Gastrocnemius medialis (tissue), 4 donors: Measurements from ENCODE around the gene MAML2. TPM values are rescaled to one million over a fixed set of nuclear protein-coding genes. Genes with fewer than 3 reads are reported as not detected.

ENCODE experiments used
- ATAC-seq, 2 donors: fragments of 150-250 bp; one replicate each; pipeline ENCODE4 v1.9.1; 2016
- DNase-seq, 2 donors: peaks; one replicate each; pipeline ENCODE4 v3.0.0-alpha.2; 2019
- H3K27ac ChIP-seq, 4 donors: fragments of 200-600 bp; sonication (generic); 1 replicate in 1 of 4; 2 replicates in 3 of 4; pipeline ENCODE4 v1.5.1; 2016 to 2018; ENCODE audit warnings: mild to moderate bottlenecking in 2 of 4, moderate library complexity in 1 of 4
- H3K27me3 ChIP-seq, 3 donors: fragments of 200-600 bp; sonication (generic) in 2 of 3; 1 replicate in 1 of 3; 2 replicates in 2 of 3; pipeline versions ENCODE4 v1.5.1 to v1.6.0; 2016 to 2019; ENCODE audit warnings: mild to moderate bottlenecking in 1 of 3, moderate library complexity in 1 of 3
- H3K36me3 ChIP-seq, 2 donors: fragments of 200-600 bp; sonication (generic) in 1 of 2; one replicate each; pipeline ENCODE4 v1.5.1; 2017 to 2018
- H3K4me1 ChIP-seq, 2 donors: fragments of 200-600 bp; sonication (generic) in 1 of 2; one replicate each; pipeline ENCODE4 v1.5.1; 2016 to 2017; ENCODE audit warnings: mild to moderate bottlenecking in 2 of 2
- H3K4me3 ChIP-seq, 4 donors: fragments of 200-600 bp; sonication (generic) in 3 of 4; 1 replicate in 1 of 4; 2 replicates in 3 of 4; pipeline ENCODE4 v1.5.1; 2016 to 2019; ENCODE audit warnings: mild to moderate bottlenecking in 2 of 4
- H3K9me3 ChIP-seq, 3 donors: fragments of 200-600 bp; sonication (generic) in 2 of 3; 1 replicate in 1 of 3; 2 replicates in 2 of 3; pipeline ENCODE4 v1.5.1; 2016 to 2019
- POLR2A ChIP-seq, 2 donors: fragments of 450-650 bp; IDR thresholded peaks; one replicate each; pipeline ENCODE4 v1.6.1; 2017; ENCODE audit warnings: antibody characterized with exemption in 2 of 2, mild to moderate bottlenecking in 2 of 2, moderate library complexity in 2 of 2
- in situ Hi-C, 4 donors: fragments of 200-750 bp; cut with MboI; loops; one replicate each; pipeline versions ENCODE4 v1.15.0 to v1.8.0; 2017; ENCODE audit warnings: low sequenced_read_pairs in 4 of 4
- intact Hi-C: fragments of 100-400 bp; cut with DNase I; formaldehyde crosslinking; loops from one replicate; pipeline ENCODE4 v1.15.1; 2023; ENCODE audit warnings: low total_unique reads
- total RNA-seq, 4 donors: library from RNA; depleted of rRNA; stranded (reverse); fragments of >200 nt; gene quantifications; one replicate each; pipeline versions ENCODE4 v1.1.0 to v1.2.3, GENCODE V29; 2016
- TF ChIP-seq, protein P1 (sequence below), 5 experiments: fragments of 450-650 bp in 3 of 5; fragments of 200-600 bp in 2 of 5; sonication (generic) in 2 of 5; IDR thresholded peaks in 4 of 5; conservative IDR thresholded peaks in 1 of 5; 1 replicate in 4 of 5; 2 replicates in 1 of 5; pipeline ENCODE4 v1.5.1; 2016 to 2019; ENCODE audit warnings: antibody characterized with exemption in 5 of 5, mild to moderate bottlenecking in 3 of 5, moderate library complexity in 3 of 5

MAML2 gene
- total RNA-seq, 4 donors from 2014 or later, result 4.1 to 6.3 (median 4.8) TPM

GRCh38 chr11:96306600-96306932, 36.4 kb downstream of the MAML2 start:
- Histone ChIP-seq H3K4me1 (peaks cover 31 to 34% of the 10 kb centered on the region in 2 donors), H3K27me3 (no peaks in the 10 kb centered on the region), H3K4me3 (peak overlapping the region; percentile 5 to 47 (median 28)), H3K36me3 (no peaks in the 10 kb centered on the region), H3K9me3 (no peaks in the 10 kb centered on the region), H3K27ac (peak overlapping the region; percentile 48 to 70 (median 54))
- intact Hi-C loops, result no loop called here
- no peak for TF ChIP-seq POLR2A (IDR thresholded peaks at IDR 0.05)
- TF ChIP-seq, protein P1, sequence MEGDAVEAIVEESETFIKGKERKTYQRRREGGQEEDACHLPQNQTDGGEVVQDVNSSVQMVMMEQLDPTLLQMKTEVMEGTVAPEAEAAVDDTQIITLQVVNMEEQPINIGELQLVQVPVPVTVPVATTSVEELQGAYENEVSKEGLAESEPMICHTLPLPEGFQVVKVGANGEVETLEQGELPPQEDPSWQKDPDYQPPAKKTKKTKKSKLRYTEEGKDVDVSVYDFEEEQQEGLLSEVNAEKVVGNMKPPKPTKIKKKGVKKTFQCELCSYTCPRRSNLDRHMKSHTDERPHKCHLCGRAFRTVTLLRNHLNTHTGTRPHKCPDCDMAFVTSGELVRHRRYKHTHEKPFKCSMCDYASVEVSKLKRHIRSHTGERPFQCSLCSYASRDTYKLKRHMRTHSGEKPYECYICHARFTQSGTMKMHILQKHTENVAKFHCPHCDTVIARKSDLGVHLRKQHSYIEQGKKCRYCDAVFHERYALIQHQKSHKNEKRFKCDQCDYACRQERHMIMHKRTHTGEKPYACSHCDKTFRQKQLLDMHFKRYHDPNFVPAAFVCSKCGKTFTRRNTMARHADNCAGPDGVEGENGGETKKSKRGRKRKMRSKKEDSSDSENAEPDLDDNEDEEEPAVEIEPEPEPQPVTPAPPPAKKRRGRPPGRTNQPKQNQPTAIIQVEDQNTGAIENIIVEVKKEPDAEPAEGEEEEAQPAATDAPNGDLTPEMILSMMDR (IDR thresholded peaks at IDR 0.05 in 4 of 5, conservative IDR thresholded peaks at IDR 0.05 in 1 of 5), result no peak
- ATAC-seq (no peak), DNase-seq (no peak)
- in situ Hi-C loops, result no loop called here

- Histone ChIP-seq H3K4me1 (peaks cover 26 to 30% of the 10 kb centered on the region in 2 donors), H3K27ac (peak overlapping the region; percentile 48 to 70 (median 54)), H3K9me3 (no peaks in the 10 kb centered on the region), H3K27me3 (no peaks in the 10 kb centered on the region), H3K36me3 (no peaks in the 10 kb centered on the region), H3K4me3 (no peak overlapping the region)
- TF ChIP-seq, protein P1 (IDR thresholded peaks at IDR 0.05 in 4 of 5, conservative IDR thresholded peaks at IDR 0.05 in 1 of 5), result no peak
- TF ChIP-seq POLR2A (IDR thresholded peaks at IDR 0.05), result no peak
- intact Hi-C loops, result no loop called here
- in situ Hi-C loops, result no loop called here
- ATAC-seq (no peak), DNase-seq (no peak)
Observed at GRCh38 chr11:96306071-96306470, 36.9 kb downstream of the MAML2 start.

DNA sequence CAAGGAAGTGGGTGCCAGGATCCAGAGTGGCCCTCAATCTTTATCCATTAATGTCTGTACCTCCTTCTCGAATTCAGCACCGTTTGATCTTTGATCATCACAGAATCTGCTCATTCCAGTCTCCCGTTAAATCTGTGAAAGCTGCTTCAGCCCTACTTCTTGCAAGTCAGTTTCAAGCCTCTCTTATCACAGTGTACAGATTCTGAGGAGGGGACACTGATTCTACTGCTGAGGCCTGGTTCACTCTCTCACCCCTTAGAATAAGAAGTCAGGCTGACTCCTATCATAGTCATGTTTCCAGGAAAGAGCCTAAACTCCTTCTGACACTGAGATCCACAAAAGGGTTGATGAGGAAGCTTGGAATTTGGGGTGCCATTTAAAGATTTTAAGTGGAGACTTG, 39.0 kb downstream of the MAML2 start:
- Histone ChIP-seq H3K4me3 (no peak overlapping the region), H3K36me3 (no peaks in the 10 kb centered on the region), H3K27ac (no peak overlapping the region), H3K9me3 (no peaks in the 10 kb centered on the region), H3K4me1 (peaks cover 20 to 29% of the 10 kb centered on the region in 2 donors), H3K27me3 (no peaks in the 10 kb centered on the region)
- DNase-seq (no peak), ATAC-seq (no peak)
- TF ChIP-seq POLR2A (IDR thresholded peaks at IDR 0.05), result no peak
- TF ChIP-seq, protein P1 (IDR thresholded peaks at IDR 0.05 in 4 of 5, conservative IDR thresholded peaks at IDR 0.05 in 1 of 5), result no peak
- intact Hi-C loops (no loop called here), in situ Hi-C loops (no loop called here)

GRCh38 chr11:96303064-96303463, 39.9 kb downstream of the MAML2 start:
- in situ Hi-C loops, result no loop called here
- TF ChIP-seq, protein P1 (IDR thresholded peaks at IDR 0.05 in 4 of 5, conservative IDR thresholded peaks at IDR 0.05 in 1 of 5), result no peak
- TF ChIP-seq POLR2A (IDR thresholded peaks at IDR 0.05), result no peak
- Histone ChIP-seq H3K9me3 (no peaks in the 10 kb centered on the region), H3K36me3 (no peaks in the 10 kb centered on the region), H3K27ac (peak overlapping the region in 1 of 4 donors; percentile 14), H3K4me3 (no peak overlapping the region), H3K27me3 (no peaks in the 10 kb centered on the region), H3K4me1 (peaks cover 20 to 27% of the 10 kb centered on the region in 2 donors)
- intact Hi-C loops, result no loop called here
- ATAC-seq (no peak), DNase-seq (no peak)

DNA sequence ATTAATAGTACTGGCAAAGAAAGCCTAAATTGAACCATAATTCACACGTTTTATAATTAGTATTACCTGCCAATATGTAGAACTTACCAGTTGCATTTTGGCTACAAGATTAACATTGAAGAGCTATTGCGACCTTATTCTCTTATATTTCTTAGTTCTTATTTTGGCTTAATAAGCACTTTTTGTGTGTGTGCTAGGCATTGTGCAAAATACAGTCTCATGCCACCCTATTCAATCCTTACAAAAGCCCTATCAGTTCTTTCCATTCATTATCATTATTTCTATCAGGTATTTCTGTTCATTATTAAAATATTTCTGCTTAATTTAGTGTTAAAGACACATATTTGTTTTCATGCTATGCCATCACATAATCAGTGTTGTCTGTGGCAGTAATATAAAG, 41.2 kb downstream of the MAML2 start:
- in situ Hi-C loops, result no loop called here
- Histone ChIP-seq H3K27me3 (no peaks in the 10 kb centered on the region), H3K9me3 (no peaks in the 10 kb centered on the region), H3K36me3 (no peaks in the 10 kb centered on the region), H3K4me3 (no peak overlapping the region), H3K4me1 (peaks cover 8 to 15% of the 10 kb centered on the region in 2 donors), H3K27ac (no peak overlapping the region)
- no peak for TF ChIP-seq POLR2A (IDR thresholded peaks at IDR 0.05)
- TF ChIP-seq, protein P1 (IDR thresholded peaks at IDR 0.05 in 4 of 5, conservative IDR thresholded peaks at IDR 0.05 in 1 of 5), result no peak
- DNase-seq (no peak), ATAC-seq (no peak)
- intact Hi-C loops, result no loop called here
